Left kidney (tissue), 2 donors: ENCODE data around the gene FAM81A. TPM values are rescaled to one million over a fixed set of nuclear protein-coding genes. Genes with fewer than 3 reads are reported as not detected.

Experiments
- DNase-seq: peaks from one replicate; pipeline ENCODE4 v3.0.0-alpha.2; 2013
- polyA plus RNA-seq: library from polyadenylated mRNA; unstranded; fragments of 120-200 nt; gene quantifications from one replicate; pipeline ENCODE4 v1.2.1, GENCODE V29; 2013; ENCODE audit not compliant: insufficient read length

Gene FAM81A
- polyA plus RNA-seq, 1 donor, result 30.7 TPM

GRCh38 chr15:59539799-59540198, 101.8 kb downstream of the FAM81A start:
- no peak for DNase-seq

GRCh38 chr15:59540654-59541053, 102.7 kb downstream of the FAM81A start:
- DNase-seq, result no peak

- no peak for DNase-seq
Observed at GRCh38 chr15:59541750-59542149, 103.8 kb downstream of the FAM81A start.

GRCh38 chr15:59543721-59544547, 105.9 kb downstream of the FAM81A start:
- DNase-seq, result no peak

- DNase-seq, result no peak
Observed at GRCh38 chr15:59545573-59545972, 107.6 kb downstream of the FAM81A start.

- DNase-seq, result no peak
Observed at GRCh38 chr15:59548501-59549226, 110.7 kb downstream of the FAM81A start.

GRCh38 chr15:59549301-59550185, 111.6 kb downstream of the FAM81A start:
- DNase-seq, result no peak

GRCh38 chr15:59550530-59550929, 112.5 kb downstream of the FAM81A start:
- no peak for DNase-seq

GRCh38 chr15:59550956-59551355, 113.0 kb downstream of the FAM81A start:
- no peak for DNase-seq

- no peak for DNase-seq
Observed at GRCh38 chr15:59553879-59554735, 116.1 kb downstream of the FAM81A start.

GRCh38 chr15:59555696-59556095, 117.7 kb downstream of the FAM81A start:
- no peak for DNase-seq

- no peak for DNase-seq
Observed at GRCh38 chr15:59556380-59556779, 118.4 kb downstream of the FAM81A start.

- DNase-seq, result no peak
Observed at GRCh38 chr15:59557581-59557980, 119.6 kb downstream of the FAM81A start.

- DNase-seq, result no peak
Observed at GRCh38 chr15:59558851-59559250, 120.9 kb downstream of the FAM81A start.

GRCh38 chr15:59561547-59561946, 123.6 kb downstream of the FAM81A start:
- no peak for DNase-seq

GRCh38 chr15:59562448-59563186, 124.6 kb downstream of the FAM81A start:
- DNase-seq, result no peak

GRCh38 chr15:59565299-59565698, 127.3 kb downstream of the FAM81A start:
- DNase-seq, result no peak

GRCh38 chr15:59567324-59567723, 129.3 kb downstream of the FAM81A start:
- no peak for DNase-seq

GRCh38 chr15:59569477-59569876, 131.5 kb downstream of the FAM81A start:
- DNase-seq, result no peak

- DNase-seq, result no peak
Observed at GRCh38 chr15:59570315-59570714, 132.3 kb downstream of the FAM81A start.

GRCh38 chr15:59571606-59572005, 133.6 kb downstream of the FAM81A start:
- DNase-seq, result no peak
